ENCODE results near the gene ASCC1. TPM values are rescaled to one million over a fixed set of nuclear protein-coding genes. Genes with fewer than 3 reads are reported as not detected.

The ASCC1 gene
- polyA plus RNA-seq, 1 donor (not counting 4 experiments of a cell fraction or from before 2014, with no cell fraction given), result 32.9 TPM

GRCh38 chr10:72107325-72108003, 108.6 kb downstream of the ASCC1 start:
- peaks cover 29% of the 10 kb centered on the region for H3K4me1 ChIP-seq (ENCODE audit: control insufficient read depth, extremely low read depth, insufficient read depth, low read length)

GRCh38 chr10:72106896-72107295, 109.2 kb downstream of the ASCC1 start:
- TF ChIP-seq EZH2 (IDR thresholded peaks at IDR 0.05; ENCODE audit: low read length), result no peak
- TF ChIP-seq, protein P1, sequence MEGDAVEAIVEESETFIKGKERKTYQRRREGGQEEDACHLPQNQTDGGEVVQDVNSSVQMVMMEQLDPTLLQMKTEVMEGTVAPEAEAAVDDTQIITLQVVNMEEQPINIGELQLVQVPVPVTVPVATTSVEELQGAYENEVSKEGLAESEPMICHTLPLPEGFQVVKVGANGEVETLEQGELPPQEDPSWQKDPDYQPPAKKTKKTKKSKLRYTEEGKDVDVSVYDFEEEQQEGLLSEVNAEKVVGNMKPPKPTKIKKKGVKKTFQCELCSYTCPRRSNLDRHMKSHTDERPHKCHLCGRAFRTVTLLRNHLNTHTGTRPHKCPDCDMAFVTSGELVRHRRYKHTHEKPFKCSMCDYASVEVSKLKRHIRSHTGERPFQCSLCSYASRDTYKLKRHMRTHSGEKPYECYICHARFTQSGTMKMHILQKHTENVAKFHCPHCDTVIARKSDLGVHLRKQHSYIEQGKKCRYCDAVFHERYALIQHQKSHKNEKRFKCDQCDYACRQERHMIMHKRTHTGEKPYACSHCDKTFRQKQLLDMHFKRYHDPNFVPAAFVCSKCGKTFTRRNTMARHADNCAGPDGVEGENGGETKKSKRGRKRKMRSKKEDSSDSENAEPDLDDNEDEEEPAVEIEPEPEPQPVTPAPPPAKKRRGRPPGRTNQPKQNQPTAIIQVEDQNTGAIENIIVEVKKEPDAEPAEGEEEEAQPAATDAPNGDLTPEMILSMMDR (optimal IDR thresholded peaks at IDR 0.05 in 1 of 3, IDR thresholded peaks at IDR 0.05 in 1 of 3, conservative IDR thresholded peaks at IDR 0.05 in 1 of 3; ENCODE audit: extremely low read depth in 1 of 3, insufficient read depth in 2 of 3, low read length in 3 of 3), result no peak
- Histone ChIP-seq H3K9me1 (ENCODE audit: control insufficient read depth, extremely low read depth, insufficient read depth, low read length) (no peaks in the 10 kb centered on the region), H3K36me3 (ENCODE audit: control insufficient read depth in 2 of 2, extremely low read depth in 1 of 2, insufficient read depth in 2 of 2, low read length in 2 of 2) (peaks cover 0 to 1% of the 10 kb centered on the region in 2 experiments), H3K4me3 (ENCODE audit: control insufficient read depth in 2 of 3, extremely low read depth in 1 of 3, insufficient read depth in 2 of 3, low read depth in 1 of 3, low read length in 3 of 3) (no peak overlapping the region), H3K4me1 (ENCODE audit: control insufficient read depth, extremely low read depth, insufficient read depth, low read length) (peaks cover 29% of the 10 kb centered on the region), H3K79me2 (ENCODE audit: control insufficient read depth, insufficient read depth, low read length) (no peaks in the 10 kb centered on the region), H3K27ac (ENCODE audit: control insufficient read depth, insufficient read depth, low read length) (peak overlapping the region; percentile 83), H4K20me1 (ENCODE audit: control insufficient read depth, extremely low read depth, insufficient read depth, low read length) (no peaks in the 10 kb centered on the region), H3K27me3 (ENCODE audit: control insufficient read depth, extremely low read depth, insufficient read depth, low read length) (no peaks in the 10 kb centered on the region), H2AFZ (ENCODE audit: control insufficient read depth, low read length) (no peak overlapping the region), H3K9me3 (ENCODE audit: control insufficient read depth, low read depth, low read length) (no peaks in the 10 kb centered on the region), H3K9ac (ENCODE audit: control insufficient read depth, extremely low read depth, insufficient read depth, low read length) (no peak overlapping the region), H3K4me2 (ENCODE audit: control insufficient read depth, extremely low read depth, insufficient read depth, low read depth, low read length) (peak overlapping the region; percentile 66)
- DNase-seq (ENCODE audit: low read depth, low spot score) (no peak), FAIRE-seq (no peak)
- dilution Hi-C loops (cut with MboI; ENCODE audit: extremely low pct_ligation_motif_present, low sequenced_read_pairs), result no loop called here

More at GRCh38 chr10:72107325-72108003, 108.6 kb downstream of the ASCC1 start:
- H3K4me2 ChIP-seq (ENCODE audit: control insufficient read depth, extremely low read depth, insufficient read depth, low read depth, low read length), result peak overlapping the region; percentile 66
- H3K9me1 ChIP-seq (ENCODE audit: control insufficient read depth, extremely low read depth, insufficient read depth, low read length), result no peaks in the 10 kb centered on the region
- H2AFZ ChIP-seq (ENCODE audit: control insufficient read depth, low read length), result no peak overlapping the region
- no peaks in the 10 kb centered on the region for H3K36me3 ChIP-seq (ENCODE audit: control insufficient read depth in 2 of 2, extremely low read depth in 1 of 2, insufficient read depth in 2 of 2, low read length in 2 of 2)
- DNase-seq (ENCODE audit: low read depth, low spot score) (peak; percentile 44), FAIRE-seq (peak; percentile 73)
- H3K9me3 ChIP-seq (ENCODE audit: control insufficient read depth, low read depth, low read length), result no peaks in the 10 kb centered on the region
- peak overlapping the region; percentile 83 for H3K27ac ChIP-seq (ENCODE audit: control insufficient read depth, insufficient read depth, low read length)
- no peaks in the 10 kb centered on the region for H4K20me1 ChIP-seq (ENCODE audit: control insufficient read depth, extremely low read depth, insufficient read depth, low read length)
- peak overlapping the region; percentile 20 for H3K9ac ChIP-seq (ENCODE audit: control insufficient read depth, extremely low read depth, insufficient read depth, low read length)
- dilution Hi-C loops (cut with MboI; ENCODE audit: extremely low pct_ligation_motif_present, low sequenced_read_pairs), result no loop called here
- no peak for TF ChIP-seq EZH2 (IDR thresholded peaks at IDR 0.05; ENCODE audit: low read length)
- TF ChIP-seq, protein P1 (optimal IDR thresholded peaks at IDR 0.05 in 1 of 3, IDR thresholded peaks at IDR 0.05 in 1 of 3, conservative IDR thresholded peaks at IDR 0.05 in 1 of 3; ENCODE audit: extremely low read depth in 1 of 3, insufficient read depth in 2 of 3, low read length in 3 of 3), result no peak
- H3K79me2 ChIP-seq (ENCODE audit: control insufficient read depth, insufficient read depth, low read length), result no peaks in the 10 kb centered on the region
- peak overlapping the region in 1 of 3 experiments; percentile 15 for H3K4me3 ChIP-seq (ENCODE audit: control insufficient read depth in 2 of 3, extremely low read depth in 1 of 3, insufficient read depth in 2 of 3, low read depth in 1 of 3, low read length in 3 of 3)
- H3K27me3 ChIP-seq (ENCODE audit: control insufficient read depth, extremely low read depth, insufficient read depth, low read length), result no peaks in the 10 kb centered on the region

All from keratinocyte (primary cell).